ENCODE data around the gene SEBOX.
"Not testable (repeated sequence)": the region's sequence is repeated elsewhere in the genome, so short reads cannot be mapped to it uniquely, and the experiment has no call there.

The SEBOX gene

GRCh38 chr17:28339431-28339830 is 25.6 kb downstream of the SEBOX start:
- Histone ChIP-seq H3K4me1 (ENCODE audit: insufficient read depth, low read length, poor library complexity, severe bottlenecking) (peaks cover 17% of the 10 kb centered on the region), H2AFZ (ENCODE audit: low read length) (no peak overlapping the region)

GRCh38 chr17:28338769-28339212 is 26.2 kb downstream of the SEBOX start:
- Histone ChIP-seq H3K79me2 (ENCODE audit: insufficient read depth, low read length) (peaks cover 37% of the 10 kb centered on the region; the same call in 1 of the 2 replicates), H3K36me3 (ENCODE audit: insufficient read depth, low read length) (peaks cover 12% of the 10 kb centered on the region; the same call in 1 of the 2 replicates), H3K4me1 (ENCODE audit: insufficient read depth, low read length, poor library complexity, severe bottlenecking) (peaks cover 23% of the 10 kb centered on the region)
- not testable (repeated sequence) for H3K4me3 ChIP-seq (ENCODE audit: low read length, poor library complexity, severe bottlenecking); H3K9me2 ChIP-seq (replicated peaks; ENCODE audit: low read depth, low read length); H4K20me1 ChIP-seq (ENCODE audit: insufficient read depth, low read length, poor library complexity, severe bottlenecking); H3F3A ChIP-seq (ENCODE audit: low read depth); H3K9ac ChIP-seq (ENCODE audit: low read depth, low read length, poor library complexity, severe bottlenecking); H3K4me2 ChIP-seq (ENCODE audit: low read depth, low read length, poor library complexity, severe bottlenecking); H3K27me3 ChIP-seq (ENCODE audit: insufficient read depth, low read length, poor library complexity, severe bottlenecking); H3K9me3 ChIP-seq (ENCODE audit: insufficient read depth, low read depth, low read length); H2AFZ ChIP-seq (ENCODE audit: low read length)

More at GRCh38 chr17:28339431-28339830, 25.6 kb downstream of the SEBOX start:
- no peak overlapping the region for H3K4me3 ChIP-seq (ENCODE audit: low read length, poor library complexity, severe bottlenecking)
- no peak overlapping the region for H3K4me2 ChIP-seq (ENCODE audit: low read depth, low read length, poor library complexity, severe bottlenecking)
- no peaks in the 10 kb centered on the region for H3K27me3 ChIP-seq (ENCODE audit: insufficient read depth, low read length, poor library complexity, severe bottlenecking)
- peaks cover 12% of the 10 kb centered on the region; the same call in 1 of the 2 replicates for H3K36me3 ChIP-seq (ENCODE audit: insufficient read depth, low read length)
- TF ChIP-seq EZH2phosphoT487 (IDR thresholded peaks at IDR 0.05; ENCODE audit: borderline replicate concordance) = no peak
- TF ChIP-seq CTCF (conservative IDR thresholded peaks at IDR 0.05; ENCODE audit: low read length) = no peak
- H3F3A ChIP-seq (ENCODE audit: low read depth) = no peaks in the 10 kb centered on the region
- H3K9me3 ChIP-seq (ENCODE audit: insufficient read depth, low read depth, low read length) = no peaks in the 10 kb centered on the region
- H3K9me2 ChIP-seq (replicated peaks; ENCODE audit: low read depth, low read length) = no peaks in the 10 kb centered on the region
- no peak overlapping the region for H3K9ac ChIP-seq (ENCODE audit: low read depth, low read length, poor library complexity, severe bottlenecking)
- H4K20me1 ChIP-seq (ENCODE audit: insufficient read depth, low read length, poor library complexity, severe bottlenecking) = peaks cover 4% of the 10 kb centered on the region
- peaks cover 30% of the 10 kb centered on the region; the same call in 1 of the 2 replicates for H3K79me2 ChIP-seq (ENCODE audit: insufficient read depth, low read length)

- Histone ChIP-seq H2AFZ (ENCODE audit: low read length) (no peak overlapping the region), H3K9me2 (replicated peaks; ENCODE audit: low read depth, low read length) (no peaks in the 10 kb centered on the region), H3F3A (ENCODE audit: low read depth) (no peaks in the 10 kb centered on the region), H3K79me2 (ENCODE audit: insufficient read depth, low read length) (peaks cover 39% of the 10 kb centered on the region; the same call in 1 of the 2 replicates), H3K36me3 (ENCODE audit: insufficient read depth, low read length) (peaks cover 12% of the 10 kb centered on the region; the same call in 1 of the 2 replicates), H3K4me3 (ENCODE audit: low read length, poor library complexity, severe bottlenecking) (no peak overlapping the region), H3K4me2 (ENCODE audit: low read depth, low read length, poor library complexity, severe bottlenecking) (peak overlapping the region; percentile 98), H3K4me1 (ENCODE audit: insufficient read depth, low read length, poor library complexity, severe bottlenecking) (peaks cover 24% of the 10 kb centered on the region), H3K9me3 (ENCODE audit: insufficient read depth, low read depth, low read length) (no peaks in the 10 kb centered on the region), H3K9ac (ENCODE audit: low read depth, low read length, poor library complexity, severe bottlenecking) (no peak overlapping the region), H3K27me3 (ENCODE audit: insufficient read depth, low read length, poor library complexity, severe bottlenecking) (no peaks in the 10 kb centered on the region), H4K20me1 (ENCODE audit: insufficient read depth, low read length, poor library complexity, severe bottlenecking) (peaks cover 4% of the 10 kb centered on the region)
- no peak for TF ChIP-seq EZH2phosphoT487 (IDR thresholded peaks at IDR 0.05; ENCODE audit: borderline replicate concordance)
- TF ChIP-seq CTCF (conservative IDR thresholded peaks at IDR 0.05; ENCODE audit: low read length) = no peak
Observed at GRCh38 chr17:28338056-28338768, 26.8 kb downstream of the SEBOX start.
